ENCODE measurements around the gene FRMPD4. TPM values are rescaled to one million over a fixed set of nuclear protein-coding genes. Genes with fewer than 3 reads are reported as not detected.

FRMPD4 gene
- total and polyA plus RNA-seq, 4 donors, result 0.18 TPM; not detected in 3

- no peaks in the 10 kb centered on the region for H3K36me3 ChIP-seq (ENCODE audit: control insufficient read depth in 1 of 2, insufficient read depth in 2 of 2, low read length in 1 of 2)
- H3K9me3 ChIP-seq (ENCODE audit: control insufficient read depth, low read length), result peaks cover 4% of the 10 kb centered on the region
- 24 to 42% methylated on average over 7 of the region's 7 CpGs for WGBS, 2 donors
- H3K27me3 ChIP-seq (ENCODE audit: control insufficient read depth in 1 of 2, insufficient read depth in 2 of 2, low read length in 1 of 2), result no peaks in the 10 kb centered on the region
- DNase-seq (no peak), ATAC-seq (ENCODE audit: low FRiP score) (no peak)
- H3K4me3 ChIP-seq (ENCODE audit: low read length in 2 of 2), result no peak overlapping the region
- no peaks in the 10 kb centered on the region for H3K4me1 ChIP-seq (ENCODE audit: control insufficient read depth in 1 of 2, insufficient read depth in 2 of 2, low read length in 2 of 2)
- no peak overlapping the region for H3K27ac ChIP-seq (ENCODE audit: low read depth in 1 of 2, low read length in 2 of 2)
- intact Hi-C loops (cut with DNase I), result no loop called here
Measured at GRCh38 chrX:12681047-12681446, 542.8 kb downstream of the FRMPD4 start.

- DNase-seq (no peak), ATAC-seq (ENCODE audit: low FRiP score) (no peak)
- intact Hi-C loops (cut with DNase I), result no loop called here
- H3K36me3 ChIP-seq (ENCODE audit: control insufficient read depth in 1 of 2, insufficient read depth in 2 of 2, low read length in 1 of 2), result no peaks in the 10 kb centered on the region
- H3K27me3 ChIP-seq (ENCODE audit: control insufficient read depth in 1 of 2, insufficient read depth in 2 of 2, low read length in 1 of 2), result no peaks in the 10 kb centered on the region
- H3K27ac ChIP-seq (ENCODE audit: low read depth in 1 of 2, low read length in 2 of 2), result no peak overlapping the region
- H3K4me1 ChIP-seq (ENCODE audit: control insufficient read depth in 1 of 2, insufficient read depth in 2 of 2, low read length in 2 of 2), result no peaks in the 10 kb centered on the region
- whole genome bisulfite sequencing, 2 donors, result 12 to 26% methylated on average over 2 of the region's 2 CpGs
- H3K9me3 ChIP-seq (ENCODE audit: control insufficient read depth, low read length), result no peaks in the 10 kb centered on the region
- no peak overlapping the region for H3K4me3 ChIP-seq (ENCODE audit: low read length in 2 of 2)
Measured at GRCh38 chrX:12685541-12685940, 547.3 kb downstream of the FRMPD4 start.

GRCh38 chrX:12686331-12686730, 548.1 kb downstream of the FRMPD4 start:
- Histone ChIP-seq H3K4me1 (ENCODE audit: control insufficient read depth in 1 of 2, insufficient read depth in 2 of 2, low read length in 2 of 2) (no peaks in the 10 kb centered on the region), H3K4me3 (ENCODE audit: low read length in 2 of 2) (no peak overlapping the region), H3K36me3 (ENCODE audit: control insufficient read depth in 1 of 2, insufficient read depth in 2 of 2, low read length in 1 of 2) (no peaks in the 10 kb centered on the region), H3K27me3 (ENCODE audit: control insufficient read depth in 1 of 2, insufficient read depth in 2 of 2, low read length in 1 of 2) (no peaks in the 10 kb centered on the region), H3K9me3 (ENCODE audit: control insufficient read depth, low read length) (no peaks in the 10 kb centered on the region), H3K27ac (ENCODE audit: low read depth in 1 of 2, low read length in 2 of 2) (no peak overlapping the region)
- ATAC-seq (ENCODE audit: low FRiP score) (no peak), DNase-seq (no peak)
- intact Hi-C loops (cut with DNase I), result no loop called here

- Histone ChIP-seq H3K27ac (ENCODE audit: low read depth in 1 of 2, low read length in 2 of 2) (no peak overlapping the region), H3K9me3 (ENCODE audit: control insufficient read depth, low read length) (no peaks in the 10 kb centered on the region), H3K4me3 (ENCODE audit: low read length in 2 of 2) (no peak overlapping the region), H3K36me3 (ENCODE audit: control insufficient read depth in 1 of 2, insufficient read depth in 2 of 2, low read length in 1 of 2) (no peaks in the 10 kb centered on the region), H3K4me1 (ENCODE audit: control insufficient read depth in 1 of 2, insufficient read depth in 2 of 2, low read length in 2 of 2) (no peaks in the 10 kb centered on the region), H3K27me3 (ENCODE audit: control insufficient read depth in 1 of 2, insufficient read depth in 2 of 2, low read length in 1 of 2) (no peaks in the 10 kb centered on the region)
- WGBS, 2 donors, result 54 to 78% methylated on average over 3 of the region's 3 CpGs
- ATAC-seq (ENCODE audit: low FRiP score) (no peak), DNase-seq (no peak)
- intact Hi-C loops (cut with DNase I), result no loop called here
Measured at GRCh38 chrX:12690646-12691045, 552.4 kb downstream of the FRMPD4 start.

DNA sequence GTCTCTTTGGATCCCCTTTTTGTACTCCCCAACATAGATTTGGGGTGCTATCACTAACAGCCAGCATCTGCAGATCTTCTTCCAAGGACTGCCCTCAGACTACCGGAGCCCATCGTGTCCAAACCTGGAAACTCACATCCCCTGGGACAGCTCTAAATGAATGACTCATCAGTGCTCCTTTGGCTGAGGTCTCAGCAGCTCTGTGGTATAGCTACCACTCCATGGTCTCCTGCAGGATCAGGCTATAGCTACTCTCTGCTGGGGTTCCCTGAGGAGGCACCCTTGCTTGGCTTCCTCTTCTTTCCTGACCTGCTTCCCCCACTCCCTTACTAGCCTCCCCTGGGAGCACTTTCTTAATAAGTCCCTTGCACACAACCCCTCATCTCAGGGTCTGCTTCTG, 555.5 kb downstream of the FRMPD4 start:
- 46 to 55% methylated on average over 2 of the region's 2 CpGs for WGBS, 2 donors
- intact Hi-C loops (cut with DNase I), result no loop called here
- Histone ChIP-seq H3K9me3 (ENCODE audit: control insufficient read depth, low read length) (no peaks in the 10 kb centered on the region), H3K4me1 (ENCODE audit: control insufficient read depth in 1 of 2, insufficient read depth in 2 of 2, low read length in 2 of 2) (no peaks in the 10 kb centered on the region), H3K36me3 (ENCODE audit: control insufficient read depth in 1 of 2, insufficient read depth in 2 of 2, low read length in 1 of 2) (no peaks in the 10 kb centered on the region), H3K27ac (ENCODE audit: low read depth in 1 of 2, low read length in 2 of 2) (no peak overlapping the region), H3K27me3 (ENCODE audit: control insufficient read depth in 1 of 2, insufficient read depth in 2 of 2, low read length in 1 of 2) (no peaks in the 10 kb centered on the region), H3K4me3 (ENCODE audit: low read length in 2 of 2) (no peak overlapping the region)
- DNase-seq (no peak), ATAC-seq (ENCODE audit: low FRiP score) (no peak)

DNA sequence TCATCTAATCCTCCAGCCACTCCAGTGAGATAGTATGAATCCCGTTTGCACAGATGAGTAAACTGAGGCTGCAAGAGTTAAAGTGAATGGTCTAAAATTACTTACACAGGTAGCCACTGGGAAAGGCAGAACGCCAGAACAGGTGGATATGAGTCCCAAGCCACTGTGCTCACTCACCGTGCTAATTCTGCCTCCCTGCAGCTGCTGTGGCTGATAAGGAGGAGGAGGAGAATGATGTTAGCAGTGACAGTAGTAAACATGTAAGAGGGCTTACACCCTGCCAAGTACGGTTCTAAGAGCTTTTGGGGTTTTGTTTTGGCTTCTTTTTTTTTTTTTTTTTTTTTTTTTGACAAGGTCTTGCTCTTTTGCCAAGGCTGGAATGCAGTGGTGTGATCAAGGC, 562.5 kb downstream of the FRMPD4 start:
- DNase-seq, result no peak
- whole genome bisulfite sequencing, 2 donors, result 53 to 63% methylated on average over 4 of the region's 4 CpGs

DNA sequence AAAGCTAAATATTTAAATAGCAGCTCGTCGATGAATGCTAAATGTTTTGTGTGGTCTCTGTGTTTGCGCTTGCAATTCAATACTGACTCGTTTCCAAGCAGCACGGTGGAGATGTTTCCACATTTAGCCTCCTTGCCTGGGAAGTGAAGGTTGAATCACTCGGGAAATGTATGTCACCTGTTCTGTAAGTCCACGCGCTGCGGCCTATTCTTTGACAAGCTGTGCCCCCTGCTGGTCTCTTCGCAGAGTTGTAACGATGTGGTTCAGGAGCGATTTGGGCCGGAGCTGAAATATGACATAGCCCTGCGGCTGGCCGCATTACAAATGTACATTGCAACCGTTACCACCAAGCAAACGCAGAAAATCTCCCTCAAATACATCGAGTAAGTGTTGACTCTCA, 563.4 kb downstream of the FRMPD4 start:
- H3K27me3 ChIP-seq (ENCODE audit: control insufficient read depth in 1 of 2, insufficient read depth in 2 of 2, low read length in 1 of 2), result no peaks in the 10 kb centered on the region
- intact Hi-C loops (cut with DNase I), result no loop called here
- ATAC-seq (ENCODE audit: low FRiP score) (no peak), DNase-seq (peak in 1 of 2 donors; percentile 70)
- no peak overlapping the region for H3K27ac ChIP-seq (ENCODE audit: low read depth in 1 of 2, low read length in 2 of 2)
- WGBS, 2 donors, result 20 to 29% methylated on average over 18 of the region's 18 CpGs
- H3K9me3 ChIP-seq (ENCODE audit: control insufficient read depth, low read length), result peaks cover 1% of the 10 kb centered on the region
- H3K4me3 ChIP-seq (ENCODE audit: low read length in 2 of 2), result no peak overlapping the region
- H3K36me3 ChIP-seq (ENCODE audit: control insufficient read depth in 1 of 2, insufficient read depth in 2 of 2, low read length in 1 of 2), result no peaks in the 10 kb centered on the region
- H3K4me1 ChIP-seq (ENCODE audit: control insufficient read depth in 1 of 2, insufficient read depth in 2 of 2, low read length in 2 of 2), result no peaks in the 10 kb centered on the region

More for the DNA sequence above, 562.5 kb downstream of the FRMPD4 start:
- no peaks in the 10 kb centered on the region for H3K27me3 ChIP-seq (ENCODE audit: control insufficient read depth in 1 of 2, insufficient read depth in 2 of 2, low read length in 1 of 2)
- intact Hi-C loops (cut with DNase I), result no loop called here
- H3K4me3 ChIP-seq (ENCODE audit: low read length in 2 of 2), result no peak overlapping the region
- no peak for ATAC-seq (ENCODE audit: low FRiP score)
- H3K27ac ChIP-seq (ENCODE audit: low read depth in 1 of 2, low read length in 2 of 2), result no peak overlapping the region
- H3K36me3 ChIP-seq (ENCODE audit: control insufficient read depth in 1 of 2, insufficient read depth in 2 of 2, low read length in 1 of 2), result no peaks in the 10 kb centered on the region
- H3K9me3 ChIP-seq (ENCODE audit: control insufficient read depth, low read length), result peaks cover 1% of the 10 kb centered on the region
- no peaks in the 10 kb centered on the region for H3K4me1 ChIP-seq (ENCODE audit: control insufficient read depth in 1 of 2, insufficient read depth in 2 of 2, low read length in 2 of 2)

DNA sequence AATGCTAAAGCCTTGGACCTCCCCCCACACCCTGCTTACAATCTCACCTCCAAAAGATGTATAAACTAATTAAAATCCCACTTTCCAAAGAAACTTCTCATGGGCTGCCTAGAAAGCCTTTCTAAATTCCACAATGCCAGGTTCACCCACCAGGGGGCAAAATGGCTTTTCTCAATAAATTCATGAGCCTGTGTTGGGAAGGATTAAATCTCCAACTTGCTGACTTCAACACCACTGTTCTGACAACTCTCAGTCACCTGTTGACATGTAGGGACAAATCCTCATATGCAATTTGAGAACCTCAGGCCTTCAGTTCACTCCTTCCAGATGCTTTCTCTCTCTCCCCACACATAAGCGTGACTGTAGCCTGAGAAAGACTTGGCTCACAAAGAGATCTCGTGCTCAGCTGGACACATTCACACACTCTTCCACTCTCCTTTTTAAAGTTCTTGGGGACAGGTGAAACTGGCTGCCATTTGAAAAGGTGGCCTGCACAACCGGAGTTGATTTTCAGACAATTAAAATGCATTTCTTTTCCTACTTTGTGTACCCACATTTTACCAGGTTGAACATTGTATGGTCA, 564.3 kb downstream of the FRMPD4 start:
- no peak for DNase-seq
- 78% methylated on average over 3 of the region's 3 CpGs for WGBS, 2 donors

GRCh38 chrX:12704706-12705105, 566.4 kb downstream of the FRMPD4 start:
- DNase-seq, result no peak
- intact Hi-C loops (cut with DNase I), result no loop called here
- Histone ChIP-seq H3K4me1 (ENCODE audit: control insufficient read depth in 1 of 2, insufficient read depth in 2 of 2, low read length in 2 of 2) (no peaks in the 10 kb centered on the region), H3K27me3 (ENCODE audit: control insufficient read depth in 1 of 2, insufficient read depth in 2 of 2, low read length in 1 of 2) (no peaks in the 10 kb centered on the region), H3K9me3 (ENCODE audit: control insufficient read depth, low read length) (peaks cover 1% of the 10 kb centered on the region), H3K36me3 (ENCODE audit: control insufficient read depth in 1 of 2, insufficient read depth in 2 of 2, low read length in 1 of 2) (no peaks in the 10 kb centered on the region), H3K27ac (ENCODE audit: low read depth in 1 of 2, low read length in 2 of 2) (no peak overlapping the region), H3K4me3 (ENCODE audit: low read length in 2 of 2) (no peak overlapping the region)
- no peak for ATAC-seq (ENCODE audit: low FRiP score)
- 75 to 77% methylated on average over 7 of the region's 7 CpGs for WGBS, 2 donors

More for the DNA sequence above, 564.3 kb downstream of the FRMPD4 start:
- ATAC-seq (ENCODE audit: low FRiP score), result no peak
- Histone ChIP-seq H3K4me3 (ENCODE audit: low read length in 2 of 2) (no peak overlapping the region), H3K36me3 (ENCODE audit: control insufficient read depth in 1 of 2, insufficient read depth in 2 of 2, low read length in 1 of 2) (no peaks in the 10 kb centered on the region), H3K27ac (ENCODE audit: low read depth in 1 of 2, low read length in 2 of 2) (no peak overlapping the region), H3K27me3 (ENCODE audit: control insufficient read depth in 1 of 2, insufficient read depth in 2 of 2, low read length in 1 of 2) (no peaks in the 10 kb centered on the region), H3K4me1 (ENCODE audit: control insufficient read depth in 1 of 2, insufficient read depth in 2 of 2, low read length in 2 of 2) (no peaks in the 10 kb centered on the region), H3K9me3 (ENCODE audit: control insufficient read depth, low read length) (peaks cover 1% of the 10 kb centered on the region)
- intact Hi-C loops (cut with DNase I), result no loop called here
